ENCODE data around the gene CORO7.
"Not testable (repeated sequence)": the region's sequence is repeated elsewhere in the genome, so short reads cannot be mapped to it uniquely, and the experiment has no call there.

The CORO7 gene

DNA sequence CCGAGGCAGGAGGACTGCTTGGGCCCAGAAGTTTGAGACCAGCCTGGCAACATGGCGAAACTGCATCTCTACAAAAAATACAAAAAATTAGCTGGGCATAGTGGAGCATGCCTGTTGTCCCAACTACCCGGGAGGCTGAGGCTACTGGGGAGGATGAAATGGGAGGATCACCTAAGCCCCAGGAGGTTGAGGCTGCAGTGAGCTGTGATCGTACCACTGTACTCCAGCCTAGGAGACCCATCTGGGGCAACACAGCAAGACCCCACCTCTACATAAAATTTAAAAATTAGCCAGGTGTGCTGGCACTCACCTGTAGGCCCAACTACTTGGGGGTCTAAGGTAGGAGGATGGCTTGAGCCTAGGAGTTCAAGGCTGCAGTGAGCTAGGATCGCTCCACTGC, 67.1 kb downstream of the CORO7 start:
- CTCF ChIA-PET, result interaction anchor here (0.6 to 12.9 kb wide), 8 partner anchors 10 to 89 kb away, joined by 3 to 213 read pairs (median 8); no protein-coding TSS in a partner anchor
- POLR2A ChIA-PET, result interaction anchor here (3.7 kb wide), 1 partner anchor 24 kb away, joined by 26 read pairs; no protein-coding TSS in a partner anchor
- no peak overlapping the region for H3K4me3 ChIP-seq (ENCODE audit: low read depth, low read length)

DNA sequence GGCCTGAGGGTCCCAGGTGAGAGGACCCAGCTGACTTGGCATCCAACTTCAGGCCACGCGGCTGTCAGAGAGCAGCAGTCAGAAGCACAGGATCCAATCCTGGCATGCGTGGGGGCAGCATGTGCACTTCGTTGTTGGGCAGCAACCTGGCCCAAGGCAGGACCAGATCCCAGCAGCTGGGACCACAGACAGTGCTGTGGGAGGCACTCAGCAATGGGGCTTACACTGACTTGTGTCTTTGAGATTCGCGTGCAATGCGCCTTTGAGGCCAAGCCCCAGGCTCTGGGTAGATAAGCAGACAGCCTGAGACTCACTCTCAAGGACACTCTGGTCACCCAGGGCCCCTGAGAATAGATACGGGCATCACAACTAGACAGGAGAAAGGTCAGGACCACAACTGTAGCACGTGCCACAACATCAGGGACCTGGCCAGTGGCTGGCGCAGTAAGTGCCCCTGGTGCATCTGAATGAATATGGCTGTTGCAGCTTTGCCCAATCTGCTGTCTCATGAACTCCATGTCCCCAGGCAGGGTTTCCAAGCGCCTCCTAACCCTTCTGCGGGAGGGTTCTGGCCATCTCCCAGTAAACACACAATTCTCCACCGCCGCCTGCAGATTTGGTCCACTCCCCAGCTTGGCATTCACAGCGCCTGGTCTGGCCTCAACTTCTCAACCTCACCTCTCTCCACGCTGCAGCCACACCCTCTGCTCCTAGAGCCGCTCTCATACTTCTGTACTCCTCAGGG, 68.5 kb downstream of the CORO7 start:
- CTCF ChIA-PET, result interaction anchor here (0.9 to 12.9 kb wide), 3 partner anchors 55 to 147 kb away, joined by 3 to 213 read pairs (median 3); no protein-coding TSS in a partner anchor
- TF ChIP-seq, protein P1, sequence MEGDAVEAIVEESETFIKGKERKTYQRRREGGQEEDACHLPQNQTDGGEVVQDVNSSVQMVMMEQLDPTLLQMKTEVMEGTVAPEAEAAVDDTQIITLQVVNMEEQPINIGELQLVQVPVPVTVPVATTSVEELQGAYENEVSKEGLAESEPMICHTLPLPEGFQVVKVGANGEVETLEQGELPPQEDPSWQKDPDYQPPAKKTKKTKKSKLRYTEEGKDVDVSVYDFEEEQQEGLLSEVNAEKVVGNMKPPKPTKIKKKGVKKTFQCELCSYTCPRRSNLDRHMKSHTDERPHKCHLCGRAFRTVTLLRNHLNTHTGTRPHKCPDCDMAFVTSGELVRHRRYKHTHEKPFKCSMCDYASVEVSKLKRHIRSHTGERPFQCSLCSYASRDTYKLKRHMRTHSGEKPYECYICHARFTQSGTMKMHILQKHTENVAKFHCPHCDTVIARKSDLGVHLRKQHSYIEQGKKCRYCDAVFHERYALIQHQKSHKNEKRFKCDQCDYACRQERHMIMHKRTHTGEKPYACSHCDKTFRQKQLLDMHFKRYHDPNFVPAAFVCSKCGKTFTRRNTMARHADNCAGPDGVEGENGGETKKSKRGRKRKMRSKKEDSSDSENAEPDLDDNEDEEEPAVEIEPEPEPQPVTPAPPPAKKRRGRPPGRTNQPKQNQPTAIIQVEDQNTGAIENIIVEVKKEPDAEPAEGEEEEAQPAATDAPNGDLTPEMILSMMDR (IDR thresholded peaks at IDR 0.05; ENCODE audit: insufficient read depth, low read length, missing control alignments), result no peak
- no peak overlapping the region for H3K4me3 ChIP-seq (ENCODE audit: low read depth, low read length)
- no peak for DNase-seq (ENCODE audit: low read depth, low spot score)
- POLR2A ChIA-PET, result no interaction called here

More for the DNA sequence above, 67.1 kb downstream of the CORO7 start:
- TF ChIP-seq, protein P1 (IDR thresholded peaks at IDR 0.05; ENCODE audit: insufficient read depth, low read length, missing control alignments), result no peak
- no peak for DNase-seq (ENCODE audit: low read depth, low spot score)

DNA sequence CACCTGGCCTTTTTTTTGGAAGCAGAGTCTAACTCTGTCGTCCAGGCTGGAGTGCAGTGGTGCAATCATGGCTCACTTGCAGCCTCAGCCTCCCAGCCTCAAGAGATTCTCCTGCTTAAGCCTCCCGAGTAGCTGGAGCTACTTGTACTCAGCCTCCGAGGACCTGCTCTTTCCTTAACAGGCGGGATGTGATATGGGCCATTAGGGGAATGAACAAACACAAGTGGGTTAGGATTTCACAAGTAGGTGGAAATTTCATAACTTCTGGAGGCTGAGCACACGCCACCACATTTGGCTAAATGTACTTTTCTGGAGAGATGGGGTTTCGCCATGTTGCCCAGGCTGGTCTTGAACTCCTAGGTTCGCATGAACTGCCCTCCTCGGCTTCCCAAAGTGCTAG, 69.4 kb downstream of the CORO7 start:
- ChIA-PET CTCF (interaction anchor here (1.0 to 12.9 kb wide), 4 partner anchors 11 to 92 kb away, joined by 3 to 213 read pairs (median 4); no protein-coding TSS in a partner anchor), POLR2A (no interaction called here)
- no peak overlapping the region for H3K4me3 ChIP-seq (ENCODE audit: low read depth, low read length)
- TF ChIP-seq, protein P1 (IDR thresholded peaks at IDR 0.05; ENCODE audit: insufficient read depth, low read length, missing control alignments), result no peak
- DNase-seq (ENCODE audit: low read depth, low spot score), result no peak

DNA sequence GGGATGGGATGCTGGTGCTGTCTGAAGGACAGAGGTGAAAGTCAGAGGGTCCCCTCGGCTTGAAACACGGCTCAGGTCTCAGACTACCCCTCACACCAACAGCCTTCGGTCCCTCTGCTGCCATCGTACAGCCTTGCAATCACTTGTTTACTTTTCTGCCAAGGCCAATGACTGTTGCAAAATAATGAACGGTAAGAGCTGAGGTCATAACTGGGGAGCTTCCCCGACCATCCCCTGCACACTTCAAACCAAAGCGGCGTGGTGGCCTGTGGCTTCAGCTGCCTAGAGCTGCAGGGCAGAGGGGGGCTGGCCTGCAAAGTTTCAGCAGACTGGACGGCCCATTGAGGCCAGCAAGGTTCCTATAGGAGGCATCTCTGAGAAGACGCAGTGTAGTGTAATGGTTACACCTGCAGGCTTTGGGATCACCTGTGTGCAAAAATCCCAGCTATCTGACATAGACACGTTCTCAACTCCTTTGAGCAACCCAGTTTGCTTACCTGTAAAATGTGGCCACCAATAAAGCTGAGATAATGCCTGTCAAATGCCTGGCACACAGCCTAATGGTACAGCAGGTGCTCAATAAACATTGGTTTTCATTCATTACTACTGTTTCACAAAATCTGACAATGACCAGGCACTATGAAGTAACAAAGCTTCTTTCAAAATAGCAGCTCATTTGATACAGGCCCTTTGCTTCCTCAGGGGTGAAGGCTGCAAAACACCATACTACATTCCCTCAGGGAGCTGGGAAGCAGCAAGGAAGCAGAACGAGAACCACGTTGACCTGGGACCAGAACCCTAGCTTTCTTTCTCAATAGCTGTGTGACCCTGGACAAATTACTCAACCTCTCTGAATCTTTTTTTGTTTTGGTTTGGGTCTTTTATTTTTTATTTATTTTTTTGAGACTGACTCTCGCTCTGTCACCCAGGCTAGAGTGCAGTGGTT, 70.3 kb downstream of the CORO7 start:
- POLR2A ChIA-PET, result no interaction called here
- TF ChIP-seq, protein P1 (IDR thresholded peaks at IDR 0.05; ENCODE audit: insufficient read depth, low read length, missing control alignments), result no peak
- DNase-seq (ENCODE audit: low read depth, low spot score), result no peak
- CTCF ChIA-PET, result interaction anchor here (0.7 to 12.9 kb wide), 5 partner anchors 12 to 145 kb away, joined by 3 to 213 read pairs (median 6); no protein-coding TSS in a partner anchor
- no peak overlapping the region for H3K4me3 ChIP-seq (ENCODE audit: low read depth, low read length)

DNA sequence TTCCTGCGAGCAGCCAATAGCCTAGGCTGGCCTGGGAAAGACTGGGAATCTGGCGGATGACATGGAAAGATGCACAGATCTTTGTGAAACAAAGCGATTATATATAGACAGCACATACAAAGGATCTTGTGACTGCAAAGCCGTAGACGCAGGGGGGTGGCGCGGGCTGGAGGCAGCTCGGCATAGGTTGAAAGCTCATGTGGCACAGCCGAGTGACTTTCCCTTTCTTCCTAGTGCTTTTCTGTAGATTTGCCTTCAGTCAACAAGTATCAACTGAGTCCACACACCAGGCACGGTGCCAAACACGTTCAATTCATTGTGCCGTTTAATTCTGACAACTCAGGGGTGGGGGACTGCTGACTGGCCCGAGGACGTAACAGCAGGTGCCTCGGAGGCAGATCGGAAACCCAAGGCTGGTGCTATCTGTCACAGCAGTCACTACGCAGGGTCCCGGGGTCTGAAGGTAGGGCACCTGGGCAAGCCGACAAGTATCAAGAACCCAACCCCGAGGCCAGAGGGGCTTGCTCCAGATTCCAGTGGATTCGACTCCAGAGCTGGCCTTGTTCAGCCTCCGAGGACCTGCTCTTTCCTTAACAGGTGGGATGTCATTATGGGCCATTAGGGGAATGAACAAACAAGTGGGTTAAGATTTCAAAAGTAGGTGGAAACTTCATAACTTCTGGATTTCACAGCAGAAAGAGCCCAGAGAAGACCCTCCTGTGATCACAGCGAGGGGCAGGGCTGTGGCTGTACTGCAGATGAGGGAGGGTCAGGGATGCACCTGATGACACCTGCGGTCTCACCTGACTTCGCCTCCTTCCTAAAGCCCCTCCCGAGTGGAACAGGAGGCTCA, 71.2 kb downstream of the CORO7 start:
- no peak for DNase-seq (ENCODE audit: low read depth, low spot score)
- H3K4me3 ChIP-seq (ENCODE audit: low read depth, low read length), result no peak overlapping the region
- CTCF ChIA-PET, result interaction anchor here (1.6 to 12.9 kb wide), 3 partner anchors 13 to 58 kb away, joined by 6 to 213 read pairs (median 8); no protein-coding TSS in a partner anchor

DNA sequence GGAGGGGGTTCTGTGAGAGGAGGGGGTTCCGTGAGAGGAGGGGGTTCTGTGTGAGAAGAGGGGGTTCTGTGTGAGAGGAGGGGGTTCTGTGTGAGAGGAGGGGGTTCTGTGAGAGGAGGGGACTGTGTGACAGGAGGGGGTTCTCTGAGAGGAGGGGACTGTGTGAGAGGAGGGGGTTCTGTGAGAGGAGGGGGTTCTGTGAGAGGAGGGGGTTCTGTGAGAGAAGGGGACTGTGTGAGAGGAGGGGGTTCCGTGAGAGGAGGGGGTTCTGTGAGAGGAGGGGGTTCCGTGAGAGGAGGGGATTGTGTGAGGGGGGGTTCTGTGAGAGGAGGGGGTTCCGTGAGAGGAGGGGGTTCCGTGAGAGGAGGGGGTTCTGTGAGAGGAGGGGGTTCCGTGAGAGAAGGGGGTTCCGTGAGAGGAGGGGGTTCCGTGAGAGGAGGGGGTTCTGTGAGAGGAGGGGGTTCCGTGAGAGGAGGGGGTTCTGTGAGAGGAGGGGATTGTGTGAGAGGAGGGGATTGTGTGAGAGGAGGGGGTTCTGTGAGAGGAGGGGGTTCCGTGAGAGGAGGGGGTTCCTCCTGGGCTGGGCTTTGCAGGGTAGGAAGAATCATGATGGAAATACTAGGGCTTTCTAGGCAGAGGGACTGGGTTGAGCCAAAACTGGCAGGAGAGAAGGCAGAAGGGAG, 72.0 kb downstream of the CORO7 start:
- CTCF ChIA-PET, result interaction anchor here (1.6 to 12.9 kb wide), 4 partner anchors 14 to 59 kb away, joined by 7 to 213 read pairs (median 91); no protein-coding TSS in a partner anchor
- POLR2A ChIA-PET; H3K4me3 ChIP-seq (ENCODE audit: low read depth, low read length); DNase-seq (ENCODE audit: low read depth, low spot score): not testable (repeated sequence)

More for the DNA sequence above, 71.2 kb downstream of the CORO7 start:
- POLR2A ChIA-PET, result no interaction called here
- TF ChIP-seq, protein P1 (IDR thresholded peaks at IDR 0.05; ENCODE audit: insufficient read depth, low read length, missing control alignments), result no peak

All from AG04449 (cell line).